PC-9 (cell line): ENCODE measurements around the gene SCART1.
"Not testable (repeated sequence)": the region's sequence is repeated elsewhere in the genome, so short reads cannot be mapped to it uniquely, and the experiment has no call there.

Experiments used
- CTCF ChIP-seq: fragments of 200-600 bp; sonication (generic); conservative IDR thresholded peaks from 2 replicates; pipeline ENCODE4 v1.6.1; 2017; ENCODE audit warnings: mixed run types, antibody characterized with exemption, mild to moderate bottlenecking, moderate library complexity
- EZH2 ChIP-seq: fragments of 200-600 bp; sonication (generic); IDR thresholded peaks from 2 replicates; pipeline ENCODE4 v1.8.0; 2017; ENCODE audit warnings: antibody characterized with exemption, low read depth

DNA sequence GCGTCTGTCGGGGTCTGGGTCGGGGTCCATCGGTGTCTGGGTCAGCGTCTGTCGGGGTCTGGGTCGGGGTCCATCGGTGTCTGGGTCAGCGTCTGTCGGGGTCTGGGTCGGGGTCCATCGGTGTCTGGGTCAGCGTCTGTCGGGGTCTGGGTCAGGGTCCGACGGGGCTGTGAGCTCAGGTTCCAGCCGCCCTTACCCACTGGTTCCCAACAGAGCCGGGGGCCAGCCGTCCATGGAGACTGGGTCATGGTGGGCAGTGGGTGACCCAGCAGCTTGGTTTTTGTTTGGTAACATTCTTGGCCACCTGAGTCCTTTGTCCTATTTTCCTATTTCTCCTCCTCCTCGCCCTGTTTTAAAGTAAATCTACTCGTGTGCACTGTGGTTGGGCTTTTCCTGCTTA is 12.4 kb upstream of the SCART1 start:
- not testable (repeated sequence) for TF ChIP-seq CTCF, EZH2
